MCF 10A (cell line): ENCODE results near the gene GTPBP1. TPM values are rescaled to one million over a fixed set of nuclear protein-coding genes. Genes with fewer than 3 reads are reported as not detected.

Source experiments
- BruUV-seq: library from RNA; stranded (reverse); fragments of 400-500 nt; replicated peaks from 2 replicates; lab custom pipeline; 2021; lab: Mats Ljungman, UMichigan
- CTCF ChIA-PET: fragments of 300-600 bp; sonication (Branson Sonifier 250); formaldehyde crosslinking; extraction: SDS; loops from one replicate; lab custom pipeline; 2021; ENCODE audit warnings: antibody characterized with exemption, inconsistent platforms; lab: Yijun Ruan, JAX
- POLR2A ChIA-PET: fragments of 300-600, 350-650 bp; sonication (Branson Sonifier 250); formaldehyde crosslinking; extraction: SDS; loops from one replicate; lab custom pipeline; 2020; ENCODE audit warnings: antibody characterized with exemption, inconsistent platforms; lab: Yijun Ruan, JAX
- DNase-seq: peaks from one replicate; pipeline ENCODE4 v3.0.0-alpha.2; 2018; ENCODE audit not compliant: unreplicated experiment
- H3K27ac Mint-ChIP-seq: one replicate; pipeline ENCODE4 v1.8.0; 2022; ENCODE audit warnings: mild to moderate bottlenecking, low read depth, mixed read lengths; ENCODE audit not compliant: unreplicated experiment
- H3K27me3 Mint-ChIP-seq: one replicate; pipeline ENCODE4 v1.8.0; 2022; ENCODE audit warnings: mixed read lengths; ENCODE audit not compliant: insufficient read depth, unreplicated experiment
- H3K36me3 Mint-ChIP-seq: one replicate; pipeline ENCODE4 v1.8.0; 2022; ENCODE audit warnings: mild to moderate bottlenecking, moderate library complexity, mixed read lengths; ENCODE audit not compliant: insufficient read depth, unreplicated experiment
- H3K4me1 Mint-ChIP-seq: one replicate; pipeline ENCODE4 v1.8.0; 2022; ENCODE audit warnings: mixed read lengths; ENCODE audit not compliant: insufficient read depth, unreplicated experiment
- H3K4me3 Mint-ChIP-seq: one replicate; pipeline ENCODE4 v1.8.0; 2022; ENCODE audit warnings: mild to moderate bottlenecking, moderate library complexity, mixed read lengths; ENCODE audit not compliant: unreplicated experiment
- H3K9me3 Mint-ChIP-seq: one replicate; pipeline ENCODE4 v1.8.0; 2022; ENCODE audit warnings: mixed read lengths; ENCODE audit not compliant: unreplicated experiment
- CTCF ChIP-seq: fragments of 200-600 bp; IDR thresholded peaks from one replicate; pipeline ENCODE4 v1.8.0; 2022; ENCODE audit warnings: antibody characterized with exemption, mild to moderate bottlenecking; ENCODE audit not compliant: unreplicated experiment
- intact Hi-C: fragments of 100-400 bp; cut with micrococcal nuclease; formaldehyde crosslinking; loops from 2 replicates; pipeline ENCODE4 v1.14.1; 2022
- total RNA-seq: library from RNA; stranded (reverse); gene quantifications from 2 replicates; pipeline ENCODE4 v1.2.3, GENCODE V29; 2022

GTPBP1 gene
- total RNA-seq, 1 experiment from 2014 or later: 62.5 TPM

- Mint-ChIP-seq H3K36me3 (peaks cover 15% of the 10 kb centered on the region), H3K27me3 (no peaks in the 10 kb centered on the region), H3K9me3 (no peaks in the 10 kb centered on the region), H3K4me1 (peaks cover 25% of the 10 kb centered on the region), H3K27ac (peak overlapping the region; percentile 87), H3K4me3 (peak overlapping the region; percentile 88)
- no peak for TF ChIP-seq CTCF
- DNase-seq: no peak
- TSS peak; percentile 86 for BruUV-seq
- ChIA-PET CTCF (interaction anchor here (1.4 to 3.0 kb wide), 4 partner anchors 9 to 25 kb away, joined by 4 to 14 read pairs (median 6); partner anchors contain the start of gene TOMM22), POLR2A (interaction anchor here (0.5 to 5.1 kb wide), 19 partner anchors 8 to 792 kb away, joined by 3 to 118 read pairs (median 6); partner anchors contain the start of genes CBY1, FAM227A, JOSD1 and SUN2)
- intact Hi-C loops: loop anchor here (2.0 kb wide), 1 partner anchor 50 kb away; the partner anchor contains the start of genes CBY1 and FAM227A
Measured at GRCh38 chr22:38706901-38707195, 1.1 kb downstream of the GTPBP1 start.

- Mint-ChIP-seq H3K36me3 (peaks cover 15% of the 10 kb centered on the region), H3K4me1 (peaks cover 25% of the 10 kb centered on the region), H3K27ac (peak overlapping the region; percentile 87), H3K27me3 (no peaks in the 10 kb centered on the region), H3K4me3 (peak overlapping the region; percentile 88), H3K9me3 (no peaks in the 10 kb centered on the region)
- TF ChIP-seq CTCF: no peak
- intact Hi-C loops: loop anchor here (2.0 kb wide), 1 partner anchor 51 kb away; the partner anchor contains the start of genes CBY1 and FAM227A
- CTCF ChIA-PET: interaction anchor here (0.6 to 3.0 kb wide), 6 partner anchors 9 to 463 kb away, joined by 3 to 14 read pairs (median 4); partner anchors contain the start of gene TOMM22
- POLR2A ChIA-PET: interaction anchor here (0.5 to 5.1 kb wide), 19 partner anchors 11 to 1508 kb away, joined by 3 to 118 read pairs (median 5); partner anchors contain the start of genes CBY1, FAM227A, JOSD1 and RPL3
- TSS peak; percentile 45 for BruUV-seq
- peak; percentile 84 for DNase-seq
Measured at GRCh38 chr22:38707346-38707745, 1.6 kb downstream of the GTPBP1 start.

- Mint-ChIP-seq H3K36me3 (peaks cover 15% of the 10 kb centered on the region), H3K9me3 (no peaks in the 10 kb centered on the region), H3K4me3 (peak overlapping the region; percentile 88), H3K27ac (no peak overlapping the region), H3K27me3 (no peaks in the 10 kb centered on the region), H3K4me1 (peaks cover 25% of the 10 kb centered on the region)
- CTCF ChIA-PET: interaction anchor here (0.6 to 3.0 kb wide), 7 partner anchors 9 to 462 kb away, joined by 3 to 14 read pairs (median 4); partner anchors contain the start of gene TOMM22
- no TSS peak for BruUV-seq
- no peak for TF ChIP-seq CTCF
- DNase-seq: no peak
- intact Hi-C loops: loop anchor here (2.0 kb wide), 1 partner anchor 51 kb away; the partner anchor contains the start of genes CBY1 and FAM227A
- POLR2A ChIA-PET: interaction anchor here (0.5 to 5.1 kb wide), 15 partner anchors 11 to 1509 kb away, joined by 3 to 118 read pairs (median 6); partner anchors contain the start of genes CBY1, FAM227A, JOSD1 and RPL3
Measured at GRCh38 chr22:38707984-38708383, 2.2 kb downstream of the GTPBP1 start.

GRCh38 chr22:38709306-38709705 lies 3.6 kb downstream of the GTPBP1 start:
- Mint-ChIP-seq H3K4me1 (peaks cover 26% of the 10 kb centered on the region), H3K27ac (no peak overlapping the region), H3K27me3 (no peaks in the 10 kb centered on the region), H3K36me3 (peaks cover 15% of the 10 kb centered on the region), H3K9me3 (no peaks in the 10 kb centered on the region), H3K4me3 (no peak overlapping the region)
- intact Hi-C loops: no loop called here
- DNase-seq: no peak
- ChIA-PET POLR2A (interaction anchor here (1.0 to 1.6 kb wide), 2 partner anchors 9 to 10 kb away, joined by 5 to 7 read pairs; no protein-coding TSS in a partner anchor), CTCF (interaction anchor here (0.9 to 3.0 kb wide), 3 partner anchors 8 to 58 kb away, joined by 3 to 14 read pairs (median 3); no protein-coding TSS in a partner anchor)
- no peak for TF ChIP-seq CTCF
- no TSS peak for BruUV-seq
